Activated CD8-positive, alpha-beta T cell treated with anti-CD3 and anti-CD28 coated beads for 36 hours (primary cell): ENCODE measurements around the gene MAGI2. TPM values are rescaled to one million over a fixed set of nuclear protein-coding genes. Genes with fewer than 3 reads are reported as not detected.

Source experiments
- ATAC-seq: fragments of 200-7000 bp; cut with Tn5 transposase; one replicate; pipeline ENCODE4 v1.10.0; 2021; ENCODE audit warnings: mild to moderate bottlenecking, moderate library complexity
- CTCF ChIA-PET: fragments of 350-600 bp; sonication (Branson Sonifier 250); formaldehyde crosslinking; loops from one replicate; lab custom pipeline; 2021; ENCODE audit warnings: antibody characterized with exemption; lab: Charles Lee
- POLR2A ChIA-PET: fragments of 350-600 bp; sonication (Branson Sonifier 250); formaldehyde crosslinking; loops from one replicate; lab custom pipeline; 2021; ENCODE audit warnings: antibody characterized with exemption; lab: Charles Lee
- DNase-seq: peaks from one replicate; pipeline ENCODE4 v3.0.0-alpha.2; 2020
- H3K27ac Mint-ChIP-seq: one replicate; pipeline ENCODE4 v1.8.0; 2021; ENCODE audit warnings: mild to moderate bottlenecking, mixed read lengths
- H3K27me3 Mint-ChIP-seq: one replicate; pipeline ENCODE4 v1.8.0; 2021; ENCODE audit warnings: mixed read lengths
- H3K36me3 Mint-ChIP-seq: one replicate; pipeline ENCODE4 v1.8.0; 2021; ENCODE audit warnings: low read depth, mixed read lengths
- H3K4me1 Mint-ChIP-seq: one replicate; pipeline ENCODE4 v1.8.0; 2021; ENCODE audit warnings: low read depth, mixed read lengths
- H3K4me3 Mint-ChIP-seq: one replicate; pipeline ENCODE4 v1.8.0; 2021; ENCODE audit warnings: mild to moderate bottlenecking, moderate library complexity, mixed read lengths
- H3K9me3 Mint-ChIP-seq: one replicate; pipeline ENCODE4 v1.8.0; 2021; ENCODE audit warnings: mixed read lengths
- CTCF ChIP-seq: fragments of 200-600 bp; IDR thresholded peaks from one replicate; pipeline ENCODE4 v1.8.0; 2022; ENCODE audit warnings: antibody characterized with exemption, mild to moderate bottlenecking
- intact Hi-C: fragments of 100-400 bp; cut with micrococcal nuclease; formaldehyde crosslinking; loops from one replicate; pipeline ENCODE4 v1.10.0; 2022
- total RNA-seq, 2 experiments: library from RNA; stranded (reverse); gene quantifications; one replicate each; pipeline ENCODE4 v1.2.3, GENCODE V29; 2021

Gene MAGI2
- total RNA-seq, 2 experiments from 2014 or later: 0.04 to 0.09 TPM

DNA sequence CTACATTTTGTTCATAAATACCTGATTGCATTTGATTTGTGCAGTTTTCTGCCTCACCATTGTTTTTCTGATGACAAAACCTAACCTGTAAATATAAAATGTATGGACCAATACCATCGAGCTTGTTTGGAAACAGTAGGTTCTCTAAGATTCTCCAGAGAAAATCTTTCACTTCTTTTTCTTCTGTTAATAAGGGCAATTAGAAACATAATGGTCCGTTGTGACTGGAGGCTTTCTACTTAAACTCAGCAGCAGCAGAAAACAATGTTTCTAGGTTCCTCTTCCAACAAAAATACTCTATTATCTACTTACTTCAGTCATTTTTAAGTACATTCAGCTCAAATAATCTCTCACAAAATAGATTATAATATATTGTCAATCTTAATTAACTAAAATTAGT, 1053.4 kb downstream of the MAGI2 start:
- DNase-seq: no peak
- intact Hi-C loops: no loop called here
- Mint-ChIP-seq H3K36me3 (no peaks in the 10 kb centered on the region), H3K9me3 (no peaks in the 10 kb centered on the region), H3K27ac (no peak overlapping the region), H3K4me3 (no peak overlapping the region), H3K27me3 (no peaks in the 10 kb centered on the region), H3K4me1 (no peaks in the 10 kb centered on the region)
- ChIA-PET POLR2A (no interaction called here), CTCF (no interaction called here)
- TF ChIP-seq CTCF: no peak
- no peak for ATAC-seq

- no peaks in the 10 kb centered on the region for H3K9me3 Mint-ChIP-seq
- ATAC-seq (no peak), DNase-seq (no peak)
- no peaks in the 10 kb centered on the region for H3K36me3 Mint-ChIP-seq
- H3K27me3 Mint-ChIP-seq: no peaks in the 10 kb centered on the region
- ChIA-PET POLR2A (no interaction called here), CTCF (no interaction called here)
- no peak overlapping the region for H3K27ac Mint-ChIP-seq
- intact Hi-C loops: no loop called here
- no peak overlapping the region for H3K4me3 Mint-ChIP-seq
- TF ChIP-seq CTCF: no peak
- no peaks in the 10 kb centered on the region for H3K4me1 Mint-ChIP-seq
These were observed 1054.3 kb downstream of the MAGI2 start for GRCh38 chr7:78399033-78399769.

DNA sequence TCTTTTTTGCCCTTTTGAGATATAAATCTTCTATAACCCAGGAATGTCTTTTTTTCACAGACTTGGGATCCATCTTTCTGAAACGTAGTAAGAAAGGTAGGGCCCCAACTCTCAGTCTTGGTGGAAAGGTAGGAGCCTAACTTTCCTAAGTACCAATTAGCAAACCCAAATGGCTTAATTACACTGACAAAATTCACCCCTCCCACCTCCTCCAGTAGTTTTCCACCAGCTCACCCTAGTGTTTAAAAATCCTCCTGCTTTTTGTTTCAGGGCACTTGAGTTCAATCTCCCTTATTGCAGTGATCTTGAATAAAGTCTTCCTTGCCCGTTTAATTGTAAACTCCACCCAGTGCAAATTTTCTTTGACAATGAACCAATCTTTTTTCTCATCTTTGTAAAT, 1054.9 kb downstream of the MAGI2 start:
- ChIA-PET POLR2A (no interaction called here), CTCF (no interaction called here)
- Mint-ChIP-seq H3K9me3 (no peaks in the 10 kb centered on the region), H3K4me3 (no peak overlapping the region), H3K36me3 (no peaks in the 10 kb centered on the region), H3K27ac (no peak overlapping the region), H3K4me1 (no peaks in the 10 kb centered on the region), H3K27me3 (no peaks in the 10 kb centered on the region)
- intact Hi-C loops: no loop called here
- TF ChIP-seq CTCF: no peak
- no peak for ATAC-seq
- DNase-seq: no peak

- Mint-ChIP-seq H3K36me3 (no peaks in the 10 kb centered on the region), H3K27me3 (no peaks in the 10 kb centered on the region), H3K9me3 (no peaks in the 10 kb centered on the region), H3K27ac (no peak overlapping the region), H3K4me3 (no peak overlapping the region), H3K4me1 (no peaks in the 10 kb centered on the region)
- ATAC-seq (no peak), DNase-seq (no peak)
- TF ChIP-seq CTCF: no peak
- ChIA-PET POLR2A (no interaction called here), CTCF (no interaction called here)
- intact Hi-C loops: no loop called here
These were observed 1055.4 kb downstream of the MAGI2 start for GRCh38 chr7:78398081-78398480.

DNA sequence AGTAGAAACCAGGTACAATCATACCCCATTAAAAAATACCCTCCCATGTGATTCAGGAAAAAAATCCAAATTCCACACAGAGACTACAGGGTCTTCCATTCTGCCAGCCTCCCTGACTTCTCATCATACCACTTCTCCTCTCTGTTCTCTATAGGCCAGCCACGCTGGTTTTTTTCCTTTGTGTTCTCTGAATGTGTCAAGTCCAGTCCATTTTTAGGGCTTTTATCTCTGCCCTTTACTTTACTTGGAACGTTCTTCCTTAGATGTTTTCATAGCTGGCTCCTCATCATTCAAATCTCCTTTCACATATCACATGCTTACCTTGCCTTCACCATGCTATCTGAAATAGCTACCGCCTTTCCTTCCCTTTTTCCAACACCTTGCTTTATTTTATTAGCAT, 1057.3 kb downstream of the MAGI2 start:
- no peak for ATAC-seq
- no peak for TF ChIP-seq CTCF
- no peak overlapping the region for H3K27ac Mint-ChIP-seq

More for the DNA sequence above, 1057.3 kb downstream of the MAGI2 start:
- intact Hi-C loops: no loop called here
- Mint-ChIP-seq H3K27me3 (no peaks in the 10 kb centered on the region), H3K9me3 (no peaks in the 10 kb centered on the region), H3K36me3 (no peaks in the 10 kb centered on the region), H3K4me3 (no peak overlapping the region), H3K4me1 (no peaks in the 10 kb centered on the region)
- no peak for DNase-seq
- POLR2A ChIA-PET: no interaction called here
- CTCF ChIA-PET: no interaction called here
